HG03565 (cell line): Measurements from ENCODE around the gene NPAS3.
"Not testable (repeated sequence)": the region's sequence is repeated elsewhere in the genome, so short reads cannot be mapped to it uniquely, and the experiment has no call there.

Source experiments
- ATAC-seq: cut with Tn5 transposase; IDR thresholded peaks from one replicate; pipeline ENCODE4 v1.9.1; 2021; ENCODE audit warnings: mild to moderate bottlenecking, moderate library complexity; ENCODE audit not compliant: unreplicated experiment

Gene NPAS3

DNA sequence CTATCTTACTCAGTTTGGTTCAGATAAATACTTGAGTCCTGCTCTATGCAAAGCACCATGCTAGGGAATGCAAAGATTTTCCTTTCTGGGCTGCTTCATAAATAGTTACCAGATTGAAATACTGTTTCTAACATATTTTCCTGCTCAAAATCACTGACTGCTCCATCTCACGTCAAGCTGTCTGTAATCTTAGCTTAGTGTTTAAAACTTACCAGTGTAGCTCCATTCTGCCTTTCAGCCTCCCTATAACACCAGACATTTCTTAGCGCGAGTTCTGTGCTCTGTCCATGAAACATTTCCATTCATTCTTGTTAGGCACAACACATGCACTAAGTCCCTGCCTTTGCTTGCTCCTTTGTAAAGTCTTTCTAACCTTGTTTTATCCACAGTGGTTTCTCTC, 129.4 kb downstream of the NPAS3 start:
- ATAC-seq, result no peak

GRCh38 chr14:33068626-33069025, 129.9 kb downstream of the NPAS3 start:
- ATAC-seq, result no peak

- no peak for ATAC-seq
Measured at GRCh38 chr14:33070475-33070874, 131.8 kb downstream of the NPAS3 start.

DNA sequence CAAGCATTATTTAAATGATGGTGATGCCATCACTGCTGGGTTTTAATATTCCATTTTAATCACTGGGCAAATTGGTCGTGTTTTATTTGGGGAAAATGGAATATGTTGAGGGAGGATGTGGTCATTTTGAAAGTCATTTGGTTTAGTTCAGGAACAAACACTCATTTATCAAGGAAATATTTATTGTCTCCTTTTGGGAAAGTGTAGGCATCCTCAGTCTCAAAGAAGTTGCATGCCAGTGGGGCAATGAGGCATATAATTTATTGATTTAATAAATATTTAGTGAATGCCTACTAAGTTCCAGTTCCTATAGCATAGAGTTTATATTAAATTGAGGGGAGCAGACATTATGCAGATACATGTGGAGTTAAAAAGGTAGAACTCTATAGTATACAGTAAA, 134.3 kb downstream of the NPAS3 start:
- no peak for ATAC-seq

DNA sequence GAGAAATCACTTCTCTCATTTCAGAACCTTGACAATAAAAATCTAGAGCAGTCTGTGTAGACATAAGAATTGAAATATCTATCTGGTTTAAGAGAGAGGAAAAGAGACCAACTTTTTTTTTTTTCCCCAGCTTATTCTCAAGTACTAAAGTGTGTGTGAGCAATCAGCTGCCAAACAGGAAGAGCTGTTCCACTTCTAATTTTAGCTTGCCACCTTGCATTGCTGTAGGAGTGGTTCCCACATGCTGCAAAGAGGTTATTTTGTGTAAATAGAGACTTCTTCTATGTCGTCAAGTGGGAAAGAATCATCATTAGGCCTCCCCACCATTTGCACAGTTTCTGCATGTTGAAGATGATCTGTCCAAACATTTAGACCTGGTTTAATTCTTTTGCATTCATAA, 142.6 kb downstream of the NPAS3 start:
- no peak for ATAC-seq

- no peak for ATAC-seq
Measured at GRCh38 chr14:33085799-33086198, 147.1 kb downstream of the NPAS3 start.

DNA sequence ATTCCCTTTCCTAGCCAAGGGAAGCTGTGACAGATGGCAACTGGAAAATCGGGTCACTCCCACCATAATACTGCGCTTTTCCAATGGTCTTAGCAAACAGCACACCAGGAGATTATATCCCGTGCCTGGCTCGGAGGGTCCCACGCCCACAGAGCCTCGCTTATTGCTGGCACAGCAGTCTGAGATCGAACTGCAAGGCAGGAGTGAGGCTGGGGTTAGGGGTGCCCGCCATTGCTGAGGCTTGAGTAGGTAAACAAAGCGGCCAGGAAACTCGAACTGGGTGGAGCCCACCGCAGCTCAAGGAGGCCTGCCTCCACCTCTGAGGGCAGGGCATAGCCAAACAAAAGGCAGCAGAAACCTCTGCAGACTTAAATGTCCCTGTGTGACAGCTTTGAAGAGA, 149.6 kb downstream of the NPAS3 start:
- ATAC-seq, result not testable (repeated sequence)

DNA sequence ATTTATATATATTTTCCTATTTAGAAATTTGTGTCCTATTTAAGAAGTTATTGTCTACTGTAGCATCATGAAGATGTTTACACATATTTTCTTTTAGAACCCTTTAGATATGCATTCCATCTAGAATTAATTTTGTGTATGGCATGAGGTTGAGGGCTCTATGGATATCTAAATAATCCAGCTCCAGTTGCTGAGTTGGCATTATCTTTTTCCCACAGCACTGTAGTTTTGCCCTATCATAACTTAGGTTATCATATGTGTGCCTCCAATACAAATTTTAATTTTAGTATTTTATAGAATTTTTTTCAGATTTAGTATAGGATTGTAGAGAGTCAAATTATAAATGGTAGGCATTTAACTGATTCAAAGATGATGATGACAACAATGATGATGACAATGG, 159.3 kb downstream of the NPAS3 start:
- no peak for ATAC-seq

DNA sequence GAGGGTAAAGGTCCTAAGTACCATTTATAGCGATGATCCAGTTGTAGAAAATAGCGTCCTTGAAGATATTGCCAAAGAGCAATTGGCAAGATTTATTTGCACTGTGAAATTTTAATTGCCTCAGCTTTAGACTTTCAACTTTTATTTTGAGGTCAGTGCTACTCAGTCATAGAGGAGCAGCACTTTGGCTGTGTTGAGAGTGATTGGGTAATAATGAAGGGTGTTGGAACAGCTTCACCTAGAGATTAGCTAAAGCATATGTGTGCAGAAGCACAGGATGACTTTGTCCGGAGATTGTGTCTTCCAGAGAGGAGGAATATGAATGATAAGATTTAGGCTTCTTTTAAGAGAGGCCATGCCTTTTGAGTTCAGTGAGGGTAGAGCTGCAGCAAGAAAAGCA, 164.8 kb downstream of the NPAS3 start:
- no peak for ATAC-seq

DNA sequence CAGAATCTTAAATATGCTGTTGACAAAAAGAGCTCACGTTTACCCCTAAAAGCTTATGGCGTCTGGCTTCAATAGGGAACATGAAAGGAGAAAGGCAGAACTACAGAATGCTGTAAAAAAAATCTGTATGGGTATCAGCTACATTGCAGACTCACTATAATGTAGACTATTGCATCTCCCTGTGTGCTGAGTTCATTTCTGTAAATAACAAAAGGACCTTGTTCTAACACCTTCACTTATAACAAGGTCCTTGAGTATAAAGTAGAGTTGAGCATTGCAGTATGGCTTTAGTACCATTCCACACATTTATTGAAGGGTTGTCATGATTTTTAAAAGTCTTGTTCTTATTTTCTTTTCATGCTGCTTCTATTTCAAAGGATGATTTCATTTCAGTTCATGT, 165.3 kb downstream of the NPAS3 start:
- no peak for ATAC-seq

DNA sequence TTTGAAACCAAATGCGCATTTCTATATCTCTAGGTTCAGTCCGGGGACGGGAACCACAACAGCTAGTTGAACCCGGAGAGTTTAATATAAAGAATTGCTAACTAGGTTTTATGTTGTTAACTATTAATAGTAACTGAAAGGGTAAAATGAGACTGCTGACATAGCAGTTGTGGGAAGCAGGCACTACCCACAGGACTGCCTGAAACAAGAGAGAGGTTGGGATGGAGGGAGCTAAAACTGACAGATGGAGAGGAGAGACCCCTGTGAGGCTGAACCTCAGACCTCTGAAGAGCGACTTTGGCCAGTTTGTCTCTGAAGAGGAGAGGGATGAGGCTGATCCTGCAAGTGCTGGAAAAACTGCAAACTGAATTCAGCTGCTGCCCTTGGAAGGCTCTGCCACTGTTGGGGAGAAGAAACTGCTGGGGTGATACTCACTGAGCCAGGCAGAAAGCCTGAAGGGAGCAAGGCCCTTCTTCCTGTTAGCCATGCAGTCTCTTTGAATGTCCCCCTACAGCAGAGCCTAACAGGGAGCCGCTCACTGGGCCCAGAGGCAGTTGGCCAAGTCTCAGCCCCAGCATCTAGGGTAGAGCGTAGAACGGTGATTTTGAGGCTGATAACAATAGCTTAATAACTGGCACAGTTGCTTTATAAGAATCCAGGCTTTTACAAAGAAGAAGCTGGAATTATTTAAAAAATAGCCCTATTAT, 172.2 kb downstream of the NPAS3 start:
- no peak for ATAC-seq

- ATAC-seq, result no peak
Measured at GRCh38 chr14:33114331-33114730, 175.7 kb downstream of the NPAS3 start.

DNA sequence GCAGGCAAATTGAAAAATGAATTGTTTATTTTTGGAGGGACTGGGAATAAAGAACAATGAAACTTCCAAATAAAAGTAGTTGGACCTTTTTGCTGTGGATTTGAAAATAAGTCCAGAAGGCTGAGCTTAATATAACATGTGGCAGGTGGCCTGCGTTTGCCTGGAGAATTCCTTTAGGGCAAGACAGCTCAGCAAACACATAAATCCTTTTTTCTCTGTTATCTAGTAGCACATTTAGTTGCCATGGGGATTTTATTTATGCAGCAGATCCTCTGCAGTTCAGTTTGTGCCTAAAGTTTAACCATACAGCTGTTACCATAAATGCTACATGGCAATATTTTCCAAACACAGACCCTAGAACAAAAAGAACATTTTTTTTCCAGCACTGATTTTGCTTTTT, 180.0 kb downstream of the NPAS3 start:
- ATAC-seq, result no peak

DNA sequence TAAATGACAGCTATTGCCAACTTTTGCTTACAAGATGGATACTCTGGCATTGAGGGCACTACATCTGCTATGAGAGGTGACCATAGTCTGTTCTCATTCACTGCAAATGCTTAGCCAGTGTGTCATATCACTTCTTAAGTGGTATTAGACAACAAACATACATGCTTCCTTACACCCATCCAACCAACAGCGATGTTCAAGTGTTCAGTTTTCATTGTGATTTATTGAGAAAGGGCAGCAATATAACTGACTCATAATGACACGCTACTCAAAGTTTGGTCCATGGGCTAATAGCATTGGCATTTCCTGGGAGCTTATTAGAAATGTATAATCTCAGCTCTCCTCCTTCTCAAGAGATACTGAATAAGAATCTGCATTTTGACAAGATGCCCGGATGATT, 181.7 kb downstream of the NPAS3 start:
- ATAC-seq, result no peak

GRCh38 chr14:33120966-33121365, 182.3 kb downstream of the NPAS3 start:
- ATAC-seq, result no peak

GRCh38 chr14:33123281-33123680, 184.6 kb downstream of the NPAS3 start:
- ATAC-seq, result no peak

- ATAC-seq, result no peak
Measured at GRCh38 chr14:33126433-33126832, 187.8 kb downstream of the NPAS3 start.

- ATAC-seq, result no peak
Measured at GRCh38 chr14:33127531-33127930, 188.9 kb downstream of the NPAS3 start.

DNA sequence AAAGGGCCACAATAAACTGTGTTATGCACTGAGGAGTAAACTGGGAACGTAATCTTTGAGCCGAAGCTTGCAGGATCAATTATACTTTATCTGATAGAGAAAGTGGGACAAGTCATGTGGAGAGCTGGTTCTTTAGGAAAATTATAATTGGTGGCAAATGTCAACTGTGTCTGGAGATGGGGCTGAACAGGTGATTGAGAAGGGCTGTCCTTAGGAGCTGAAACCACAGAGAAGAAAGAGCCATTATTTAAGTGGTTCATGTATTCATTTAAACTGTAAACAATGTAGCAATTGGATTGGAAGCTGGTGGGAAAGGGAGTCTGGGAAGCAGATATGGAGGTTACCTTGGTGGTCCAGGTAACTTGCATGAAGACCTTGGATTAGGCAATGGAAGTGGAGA, 193.1 kb downstream of the NPAS3 start:
- ATAC-seq, result no peak

DNA sequence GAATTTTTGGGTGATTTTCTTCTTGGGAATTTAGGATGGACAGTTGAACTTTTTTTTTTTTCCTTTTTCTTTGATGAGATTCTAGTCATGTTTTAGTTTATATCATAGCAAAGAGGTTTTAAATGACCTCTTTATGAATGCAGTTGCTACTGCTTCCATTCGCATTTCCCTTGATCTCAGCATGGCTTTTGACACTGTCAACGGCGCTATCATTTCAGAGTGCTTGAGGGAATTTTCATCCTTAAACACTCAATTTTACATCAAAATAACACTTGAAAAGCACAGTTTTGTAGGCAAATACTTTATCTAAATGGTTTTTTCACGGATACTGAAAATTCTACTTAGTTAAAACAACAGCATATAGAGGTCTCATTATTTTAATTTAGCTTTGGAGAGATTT, 195.5 kb downstream of the NPAS3 start:
- ATAC-seq, result no peak

DNA sequence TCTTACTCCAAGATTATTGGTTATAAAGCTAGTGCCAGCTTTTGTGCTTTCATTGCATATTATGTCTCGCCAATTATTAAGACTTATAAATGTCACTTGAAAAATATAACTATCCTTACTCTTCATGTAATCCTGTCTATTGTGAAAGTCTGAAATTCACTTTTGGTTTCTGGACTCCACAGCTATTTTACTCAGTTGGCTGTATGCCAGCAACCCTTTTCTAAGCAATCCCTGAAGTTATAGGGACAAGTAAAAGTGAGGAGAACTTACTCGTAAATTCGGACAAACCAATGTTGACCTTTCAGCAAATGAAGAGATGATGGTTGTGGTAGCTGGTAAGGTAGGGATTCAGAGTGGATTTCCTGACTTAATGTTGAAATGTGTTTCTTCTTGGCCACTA, 196.3 kb downstream of the NPAS3 start:
- no peak for ATAC-seq

GRCh38 chr14:33150666-33151428, 212.2 kb downstream of the NPAS3 start:
- no peak for ATAC-seq

DNA sequence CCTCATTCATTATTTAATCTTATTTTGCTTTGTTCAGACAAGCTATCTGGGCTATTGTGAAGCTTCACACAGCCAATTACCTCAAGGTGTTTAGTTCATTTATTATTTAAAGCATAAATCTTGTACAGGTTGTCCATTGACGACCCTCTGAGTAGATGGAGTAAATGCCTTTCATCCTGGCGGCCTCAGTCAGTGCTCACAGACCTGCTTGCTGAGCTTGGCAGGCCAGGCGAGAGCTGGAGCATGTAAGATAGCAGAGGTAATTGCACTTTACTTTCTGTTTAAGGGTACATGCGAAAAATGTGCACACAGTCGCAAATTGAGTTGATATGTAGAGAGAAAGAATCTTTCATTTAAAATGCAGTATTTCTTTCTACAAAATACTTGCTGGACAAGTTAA, 224.4 kb downstream of the NPAS3 start:
- ATAC-seq, result no peak
